Measurements from ENCODE around the gene FGF19. TPM values are rescaled to one million over a fixed set of nuclear protein-coding genes. Genes with fewer than 3 reads are reported as not detected.
A peak's percentile ranks its signal among the peaks of the same experiment; 100 is the strongest.

FGF19 gene
- polyA plus RNA-seq, 1 experiment, result not detected

- Histone ChIP-seq H3K4me3 (ENCODE audit: low read depth, low read length) (no peak overlapping the region), H3K36me3 (ENCODE audit: control insufficient read depth, insufficient read depth, low read length) (no peaks in the 10 kb centered on the region), H3K27me3 (ENCODE audit: control insufficient read depth, insufficient read depth, low read length) (peaks cover 15% of the 10 kb centered on the region)
- DNase-seq (ENCODE audit: low read depth), result no peak
- TF ChIP-seq, protein P1, sequence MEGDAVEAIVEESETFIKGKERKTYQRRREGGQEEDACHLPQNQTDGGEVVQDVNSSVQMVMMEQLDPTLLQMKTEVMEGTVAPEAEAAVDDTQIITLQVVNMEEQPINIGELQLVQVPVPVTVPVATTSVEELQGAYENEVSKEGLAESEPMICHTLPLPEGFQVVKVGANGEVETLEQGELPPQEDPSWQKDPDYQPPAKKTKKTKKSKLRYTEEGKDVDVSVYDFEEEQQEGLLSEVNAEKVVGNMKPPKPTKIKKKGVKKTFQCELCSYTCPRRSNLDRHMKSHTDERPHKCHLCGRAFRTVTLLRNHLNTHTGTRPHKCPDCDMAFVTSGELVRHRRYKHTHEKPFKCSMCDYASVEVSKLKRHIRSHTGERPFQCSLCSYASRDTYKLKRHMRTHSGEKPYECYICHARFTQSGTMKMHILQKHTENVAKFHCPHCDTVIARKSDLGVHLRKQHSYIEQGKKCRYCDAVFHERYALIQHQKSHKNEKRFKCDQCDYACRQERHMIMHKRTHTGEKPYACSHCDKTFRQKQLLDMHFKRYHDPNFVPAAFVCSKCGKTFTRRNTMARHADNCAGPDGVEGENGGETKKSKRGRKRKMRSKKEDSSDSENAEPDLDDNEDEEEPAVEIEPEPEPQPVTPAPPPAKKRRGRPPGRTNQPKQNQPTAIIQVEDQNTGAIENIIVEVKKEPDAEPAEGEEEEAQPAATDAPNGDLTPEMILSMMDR (IDR thresholded peaks at IDR 0.05; ENCODE audit: insufficient read depth, low read depth, low read length), result no peak
- ChIA-PET CTCF (interaction anchor here (0.9 to 1.0 kb wide), 2 partner anchors 20 to 43 kb away, joined by 3 read pairs; no protein-coding TSS in a partner anchor), POLR2A (no interaction called here)
Measured at GRCh38 chr11:69729252-69729651, 25.4 kb upstream of the FGF19 start.

DNA sequence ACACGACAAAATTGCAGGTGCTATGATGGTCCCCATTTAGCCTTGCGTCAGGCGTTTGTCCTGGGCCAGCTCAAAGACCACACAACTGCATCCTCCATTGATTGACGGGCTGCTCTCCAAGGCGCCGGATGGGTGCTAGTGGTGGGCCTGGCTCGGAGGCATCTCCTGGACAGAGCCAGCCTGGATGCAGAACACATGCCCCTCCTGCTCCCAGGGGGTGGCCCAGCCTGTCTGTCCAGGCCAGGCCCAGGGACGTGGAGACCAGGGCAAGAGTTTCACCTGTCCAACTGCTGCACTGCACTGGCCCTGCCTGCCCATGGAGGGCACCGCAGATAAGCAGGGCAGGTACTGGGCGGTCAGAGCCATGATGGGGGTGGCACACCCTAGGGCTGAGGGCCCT is 23.4 kb upstream of the FGF19 start:
- DNase-seq (ENCODE audit: low read depth), result no peak
- H3K4me3 ChIP-seq (ENCODE audit: low read depth, low read length), result no peak overlapping the region
- ChIA-PET POLR2A (no interaction called here), CTCF (interaction anchor here (1.6 kb wide), 1 partner anchor 162 kb away, joined by 4 read pairs; no protein-coding TSS in a partner anchor)
- TF ChIP-seq, protein P1 (IDR thresholded peaks at IDR 0.05; ENCODE audit: insufficient read depth, low read depth, low read length), result no peak
- peaks cover 20% of the 10 kb centered on the region for H3K27me3 ChIP-seq (ENCODE audit: control insufficient read depth, insufficient read depth, low read length)
- H3K36me3 ChIP-seq (ENCODE audit: control insufficient read depth, insufficient read depth, low read length), result no peaks in the 10 kb centered on the region

DNA sequence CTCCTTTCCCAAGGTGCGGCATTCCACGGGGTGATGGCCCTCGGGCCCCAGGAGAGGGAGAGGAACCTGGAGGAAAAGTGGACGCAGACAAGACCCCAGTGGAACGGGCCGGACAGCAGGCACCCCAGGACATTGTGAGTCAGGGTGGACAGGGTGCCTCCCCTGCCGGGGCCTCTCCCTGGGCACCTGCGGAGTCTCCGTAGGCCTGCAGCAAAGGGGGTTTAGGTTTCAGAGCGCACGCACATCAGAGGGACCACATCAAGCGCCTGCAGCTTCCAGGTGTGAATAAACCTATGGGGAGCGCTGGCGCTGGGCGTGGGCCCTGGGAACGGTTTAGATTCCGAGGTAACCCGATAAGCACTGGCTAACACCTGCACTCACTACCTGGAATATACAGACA is 22.7 kb upstream of the FGF19 start:
- DNase-seq (ENCODE audit: low read depth), result no peak
- TF ChIP-seq, protein P1 (IDR thresholded peaks at IDR 0.05; ENCODE audit: insufficient read depth, low read depth, low read length), result no peak
- ChIA-PET CTCF (interaction anchor here (0.9 to 1.6 kb wide), 2 partner anchors 19 to 162 kb away, joined by 3 to 4 read pairs; no protein-coding TSS in a partner anchor), POLR2A (no interaction called here)
- H3K4me3 ChIP-seq (ENCODE audit: low read depth, low read length), result no peak overlapping the region
- H3K27me3 ChIP-seq (ENCODE audit: control insufficient read depth, insufficient read depth, low read length), result peaks cover 25% of the 10 kb centered on the region
- no peaks in the 10 kb centered on the region for H3K36me3 ChIP-seq (ENCODE audit: control insufficient read depth, insufficient read depth, low read length)

DNA sequence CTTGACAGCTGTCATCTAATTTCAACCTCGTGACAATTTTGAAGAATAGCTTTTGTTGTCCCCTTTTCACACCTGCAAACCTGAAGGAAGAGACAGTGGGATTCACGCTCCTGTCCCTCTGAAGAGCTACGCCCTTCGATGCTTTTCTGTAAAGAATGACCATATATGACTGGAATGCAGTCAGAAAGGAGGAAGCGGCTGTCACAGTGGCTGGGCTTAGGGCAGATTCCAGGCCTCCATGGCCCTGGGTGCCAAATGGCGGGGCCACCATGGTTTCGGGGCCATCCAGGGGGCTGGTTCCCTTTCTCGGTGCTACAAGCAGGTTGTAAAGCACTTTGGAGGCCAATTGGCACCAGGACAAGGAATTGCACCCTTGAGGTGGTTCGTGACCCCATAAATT is 22.2 kb upstream of the FGF19 start:
- POLR2A ChIA-PET, result no interaction called here
- CTCF ChIA-PET, result interaction anchor here (0.9 to 1.6 kb wide), 3 partner anchors 19 to 163 kb away, joined by 3 to 4 read pairs (median 3); no protein-coding TSS in a partner anchor
- no peaks in the 10 kb centered on the region for H3K36me3 ChIP-seq (ENCODE audit: control insufficient read depth, insufficient read depth, low read length)
- peaks cover 27% of the 10 kb centered on the region for H3K27me3 ChIP-seq (ENCODE audit: control insufficient read depth, insufficient read depth, low read length)
- TF ChIP-seq, protein P1 (IDR thresholded peaks at IDR 0.05; ENCODE audit: insufficient read depth, low read depth, low read length), result no peak
- DNase-seq (ENCODE audit: low read depth), result no peak
- H3K4me3 ChIP-seq (ENCODE audit: low read depth, low read length), result no peak overlapping the region

DNA sequence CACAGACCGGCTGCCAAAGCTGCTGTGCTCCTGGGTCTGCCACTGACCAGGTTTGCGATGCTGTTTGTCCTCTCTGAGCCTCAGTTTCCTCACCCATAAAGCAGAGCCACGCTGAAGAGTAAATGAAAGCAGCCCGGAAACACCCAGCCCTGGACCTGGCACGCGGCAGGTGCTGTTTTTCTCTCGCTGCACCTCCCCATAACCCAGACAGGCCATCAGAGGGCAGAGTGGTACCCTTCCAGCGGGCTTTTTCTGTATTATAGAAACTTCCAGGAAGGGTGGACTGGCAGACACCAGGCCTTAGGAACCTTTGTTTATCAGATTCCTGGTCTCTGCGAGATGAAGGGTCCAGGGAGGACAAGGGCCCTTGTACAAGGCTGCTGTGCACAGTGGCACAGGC is 17.9 kb upstream of the FGF19 start:
- Histone ChIP-seq H3K36me3 (ENCODE audit: control insufficient read depth, insufficient read depth, low read length) (no peaks in the 10 kb centered on the region), H3K27me3 (ENCODE audit: control insufficient read depth, insufficient read depth, low read length) (peaks cover 50% of the 10 kb centered on the region), H3K4me3 (ENCODE audit: low read depth, low read length) (no peak overlapping the region)
- TF ChIP-seq, protein P1 (IDR thresholded peaks at IDR 0.05; ENCODE audit: insufficient read depth, low read depth, low read length), result 0 out of 2 replicates have a peak, but pooled peaks have one; percentile 18
- ChIA-PET CTCF (interaction anchor here (1.3 to 2.1 kb wide), 4 partner anchors 21 to 79 kb away, joined by 3 to 11 read pairs (median 5); no protein-coding TSS in a partner anchor), POLR2A (no interaction called here)
- DNase-seq (ENCODE audit: low read depth), result no peak
